ENCODE data around the gene PLCB3.

The PLCB3 gene

DNA sequence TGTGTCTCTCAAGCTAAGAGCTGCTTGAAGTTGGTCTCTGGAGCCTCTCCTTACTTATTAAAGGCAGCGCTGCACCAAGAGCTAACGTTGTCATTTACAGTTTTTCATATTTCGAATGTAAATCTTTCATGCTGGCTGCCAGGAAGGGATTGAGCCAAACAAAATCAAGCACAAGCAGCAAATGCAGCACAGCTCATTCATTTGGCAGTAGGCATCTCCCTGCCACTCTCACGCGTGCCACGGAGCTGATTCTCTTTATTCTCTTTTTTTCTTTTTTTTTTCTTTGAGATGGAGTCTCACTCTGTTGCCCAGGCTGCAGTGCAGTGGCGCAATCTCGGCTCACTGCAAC, 18.4 kb upstream of the PLCB3 start:
- DNase-seq: peak in 1 of 42 donors; percentile 9
- intact Hi-C loops (cut with DNase I): no loop called here

- DNase-seq: peak in 39 of 42 donors; percentile 47 to 86 (median 71)
- intact Hi-C loops (cut with DNase I): no loop called here
Observed at GRCh38 chr11:64233913-64234586, 17.3 kb upstream of the PLCB3 start, which contains the start of gene VEGFB. VEGFB (plus strand) TSS chr11:64234584; CDS start chr11:64234834, 250 bp downstream.

DNA sequence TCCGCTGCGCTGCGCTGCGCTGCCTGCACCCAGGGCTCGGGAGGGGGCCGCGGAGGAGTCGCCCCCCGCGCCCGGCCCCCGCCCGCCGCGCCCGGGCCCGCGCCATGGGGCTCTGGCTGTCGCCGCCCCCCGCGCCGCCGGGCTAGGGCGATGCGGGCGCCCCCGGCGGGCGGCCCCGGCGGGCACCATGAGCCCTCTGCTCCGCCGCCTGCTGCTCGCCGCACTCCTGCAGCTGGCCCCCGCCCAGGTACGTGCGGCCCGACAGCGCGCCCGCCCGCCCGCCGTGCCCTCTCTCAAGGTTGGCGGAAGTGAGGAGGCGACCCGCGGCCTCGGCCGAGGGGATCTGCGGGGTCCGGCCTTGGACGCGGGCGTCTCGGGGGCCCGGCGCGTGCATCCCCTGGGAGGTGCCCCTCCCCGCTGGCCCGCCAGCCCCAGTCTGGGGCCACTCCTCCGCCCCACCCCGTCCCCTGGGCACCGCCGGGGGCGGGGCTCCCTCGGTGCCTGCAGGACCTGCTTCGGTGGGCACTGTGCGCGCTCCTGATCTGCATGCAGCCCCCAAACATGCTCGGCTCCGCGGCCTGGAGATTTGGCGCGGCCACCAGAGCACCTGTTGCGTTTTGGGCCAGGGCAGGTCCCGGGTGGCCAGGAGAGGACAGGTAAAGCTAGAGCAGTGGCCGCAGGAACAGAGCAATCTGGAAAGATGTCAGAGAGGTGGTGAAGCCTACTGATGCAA, 16.5 kb upstream of the PLCB3 start:
- intact Hi-C loops (cut with DNase I): no loop called here

GRCh38 chr11:64235437-64236161, 15.7 kb upstream of the PLCB3 start:
- no peak for DNase-seq
- intact Hi-C loops (cut with DNase I): no loop called here

More for the DNA sequence above, 16.5 kb upstream of the PLCB3 start:
- DNase-seq: peak in 6 of 42 donors; percentile 33 to 50 (median 39)

GRCh38 chr11:64237484-64237951, 13.8 kb upstream of the PLCB3 start:
- intact Hi-C loops (cut with DNase I): no loop called here
- DNase-seq: peak in 1 of 42 donors; percentile 2

DNA sequence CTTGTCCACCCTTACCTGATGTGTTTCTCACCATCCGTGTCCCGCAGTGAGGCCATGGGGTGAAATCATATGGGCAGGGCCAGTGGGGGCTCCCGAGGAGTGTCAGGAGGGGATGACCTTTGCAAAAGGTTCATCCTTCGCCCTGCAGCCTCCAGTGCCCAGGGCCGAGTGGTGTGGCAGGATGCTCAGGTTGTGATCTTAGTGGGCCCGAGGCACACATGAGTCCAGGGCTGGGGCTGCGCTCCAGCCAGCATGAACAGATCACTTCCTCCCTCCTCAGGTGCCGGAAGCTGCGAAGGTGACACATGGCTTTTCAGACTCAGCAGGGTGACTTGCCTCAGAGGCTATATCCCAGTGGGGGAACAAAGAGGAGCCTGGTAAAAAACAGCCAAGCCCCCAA, 13.3 kb upstream of the PLCB3 start:
- peak in 1 of 42 donors; percentile 1 for DNase-seq
- intact Hi-C loops (cut with DNase I): no loop called here

- intact Hi-C loops (cut with DNase I): no loop called here
- peak in 4 of 42 donors; percentile 51 to 64 (median 56) for DNase-seq
Observed at GRCh38 chr11:64238999-64239398, 12.3 kb upstream of the PLCB3 start.

- intact Hi-C loops (cut with DNase I): no loop called here
- peak in 4 of 42 donors; percentile 2 to 60 (median 54) for DNase-seq
Observed at GRCh38 chr11:64239662-64240434, 11.5 kb upstream of the PLCB3 start.

DNA sequence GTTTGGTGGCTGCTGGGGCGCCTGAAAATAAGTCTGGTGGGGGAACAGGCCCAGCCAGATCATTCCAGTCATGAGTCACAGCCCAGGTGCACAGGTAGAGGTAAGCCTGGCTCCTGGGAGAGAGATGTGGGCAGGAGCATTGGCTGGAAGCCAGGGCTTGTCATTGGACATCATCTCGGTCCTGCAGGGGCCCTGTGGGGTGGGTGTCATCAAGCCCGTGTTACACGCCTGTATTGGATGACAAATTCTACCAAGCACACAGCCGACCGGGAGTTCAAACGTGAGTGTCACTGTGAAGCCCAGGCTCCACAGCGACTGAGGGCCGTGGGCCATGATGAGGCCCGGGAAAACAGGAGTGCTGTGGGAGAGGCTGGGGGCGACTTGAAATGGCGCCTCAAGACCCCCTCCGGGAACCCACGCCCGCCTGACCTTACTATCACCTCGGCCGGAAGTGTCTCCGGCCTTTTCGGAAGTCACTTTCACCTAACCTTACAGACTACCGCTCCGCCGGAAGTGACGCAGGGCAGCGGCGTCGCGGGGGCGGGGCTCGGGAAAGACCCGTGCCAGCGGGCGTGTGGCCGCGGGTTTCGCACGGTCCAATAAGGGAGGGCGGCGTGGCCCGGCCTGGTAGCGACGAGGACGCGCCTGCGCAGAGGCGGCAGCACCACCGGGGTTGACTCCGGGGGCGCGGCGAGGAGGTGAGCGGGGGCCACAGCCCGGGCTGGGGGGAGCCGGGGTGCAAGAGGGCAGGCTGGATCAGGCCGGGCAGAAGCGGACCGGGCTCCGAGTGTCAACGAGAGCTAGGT, 10.7 kb upstream of the PLCB3 start, which contains the start of gene FKBP2:
Gene FKBP2 (plus strand): TSS at position 661 of the 806 bp plus-strand sequence. CDS start 1,293 bp downstream, outside the sequence.
- peak; percentile 92 to 99 (median 97) for DNase-seq
- intact Hi-C loops (cut with DNase I): no loop called here

GRCh38 chr11:64241241-64241490, 10.2 kb upstream of the PLCB3 start:
- DNase-seq: peak in 34 of 42 donors; percentile 99 to 100 (median 100)
- intact Hi-C loops (cut with DNase I): no loop called here

GRCh38 chr11:64241491-64242374, 9.6 kb upstream of the PLCB3 start:
- intact Hi-C loops (cut with DNase I): no loop called here
- DNase-seq: peak in 8 of 42 donors; percentile 98 to 100 (median 100)

- DNase-seq: no peak
- intact Hi-C loops (cut with DNase I): no loop called here
Observed at GRCh38 chr11:64243236-64243854, 8.0 kb upstream of the PLCB3 start.

GRCh38 chr11:64244107-64244506, 7.2 kb upstream of the PLCB3 start:
- DNase-seq: no peak
- intact Hi-C loops (cut with DNase I): no loop called here

GRCh38 chr11:64244966-64245365, 6.4 kb upstream of the PLCB3 start:
- DNase-seq: no peak
- intact Hi-C loops (cut with DNase I): no loop called here

- peak in 25 of 42 donors; percentile 38 to 84 (median 62) for DNase-seq
- intact Hi-C loops (cut with DNase I): no loop called here
Observed at GRCh38 chr11:64245401-64245796, 5.9 kb upstream of the PLCB3 start.

- intact Hi-C loops (cut with DNase I): no loop called here
- DNase-seq: peak in 18 of 42 donors; percentile 28 to 79 (median 58)
Observed at GRCh38 chr11:64245797-64246620, 5.3 kb upstream of the PLCB3 start.
